Measurements from ENCODE around the gene RASD2. TPM values are rescaled to one million over a fixed set of nuclear protein-coding genes. Genes with fewer than 3 reads are reported as not detected.

RASD2 gene
- total and polyA plus RNA-seq, 4 donors, result 0.77 to 12.0 (median 7.0) TPM

DNA sequence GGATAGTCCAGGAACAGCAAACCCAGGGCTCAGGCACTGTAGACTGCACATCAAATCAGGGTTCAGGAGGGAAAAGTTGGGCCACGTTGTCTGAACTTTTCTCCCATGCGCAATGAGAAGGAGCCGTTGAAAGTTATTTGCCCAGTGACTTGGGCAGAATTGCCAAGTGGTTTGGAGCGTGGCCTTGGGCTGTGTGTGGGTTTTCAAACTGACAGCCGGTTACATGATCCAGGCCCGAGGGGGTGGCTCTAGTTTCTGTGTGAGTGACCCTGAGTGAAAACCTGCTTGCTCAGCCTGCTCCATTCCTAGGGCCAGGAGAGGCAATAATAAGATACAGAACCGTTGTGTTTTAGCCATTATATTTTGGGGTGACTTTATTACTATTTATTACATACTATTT lies 56.2 kb downstream of the RASD2 start:
- 62% methylated on average over 6 of the region's 7 CpGs for WGBS (ENCODE audit: insufficient coverage)

DNA sequence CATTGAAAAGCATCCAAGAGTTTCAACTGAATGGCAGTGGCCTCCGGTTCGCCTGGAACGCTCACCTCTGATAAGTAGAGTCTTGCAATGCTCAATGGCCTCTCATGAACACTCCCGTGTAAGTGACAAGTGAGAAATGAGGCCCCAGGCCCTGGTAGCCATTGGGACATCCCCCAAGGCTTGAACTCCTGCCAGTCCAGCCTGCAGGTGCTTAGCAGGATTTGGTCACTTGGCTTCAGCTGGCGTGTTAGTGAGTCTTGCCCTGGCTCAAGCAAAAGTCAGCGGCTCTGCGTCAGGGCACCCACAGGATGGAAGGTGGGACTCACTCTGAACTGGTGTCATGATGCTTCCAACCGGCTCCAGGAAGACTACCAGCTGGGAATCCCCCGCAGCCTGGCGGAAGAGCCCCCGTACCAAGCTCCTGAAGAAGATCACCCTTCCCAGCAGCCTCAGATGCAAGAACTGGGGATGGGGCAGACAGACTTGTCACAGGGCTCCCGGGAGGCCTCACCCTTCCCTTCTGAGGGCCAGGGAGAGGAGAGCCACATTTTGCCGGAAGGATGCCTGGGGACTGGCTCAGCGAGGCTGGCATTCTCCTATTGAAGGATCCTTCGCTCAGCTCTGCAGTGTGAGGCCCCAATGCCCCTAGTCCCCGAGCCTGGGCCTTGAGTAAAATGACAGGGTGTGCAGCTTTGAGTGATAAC lies 57.2 kb downstream of the RASD2 start:
- H3K36me3 ChIP-seq (ENCODE audit: control insufficient read depth, insufficient read depth, low read length), result no peaks in the 10 kb centered on the region
- DNase-seq (ENCODE audit: low read depth in 4 of 6, low spot score in 6 of 6), result no peak
- H3K27me3 ChIP-seq (ENCODE audit: control insufficient read depth, insufficient read depth, low read length), result no peaks in the 10 kb centered on the region
- WGBS (ENCODE audit: insufficient coverage), result 72% methylated on average over 12 of the region's 16 CpGs
- no peak overlapping the region for H3K4me3 ChIP-seq (ENCODE audit: low read depth, low read length)
- no peak overlapping the region for H3K27ac ChIP-seq (ENCODE audit: low read depth, low read length)
- no peaks in the 10 kb centered on the region for H3K9me3 ChIP-seq (ENCODE audit: control insufficient read depth, insufficient read depth, low read length)
- H3K4me1 ChIP-seq (ENCODE audit: control insufficient read depth, insufficient read depth, low read length), result peaks cover 12% of the 10 kb centered on the region

More for the DNA sequence above, 56.2 kb downstream of the RASD2 start:
- H3K27me3 ChIP-seq (ENCODE audit: control insufficient read depth, insufficient read depth, low read length), result no peaks in the 10 kb centered on the region
- H3K9me3 ChIP-seq (ENCODE audit: control insufficient read depth, insufficient read depth, low read length), result no peaks in the 10 kb centered on the region
- H3K4me1 ChIP-seq (ENCODE audit: control insufficient read depth, insufficient read depth, low read length), result peaks cover 18% of the 10 kb centered on the region
- H3K27ac ChIP-seq (ENCODE audit: low read depth, low read length), result no peak overlapping the region
- H3K36me3 ChIP-seq (ENCODE audit: control insufficient read depth, insufficient read depth, low read length), result no peaks in the 10 kb centered on the region
- no peak for DNase-seq (ENCODE audit: low read depth in 4 of 6, low spot score in 6 of 6)
- no peak overlapping the region for H3K4me3 ChIP-seq (ENCODE audit: low read depth, low read length)

DNA sequence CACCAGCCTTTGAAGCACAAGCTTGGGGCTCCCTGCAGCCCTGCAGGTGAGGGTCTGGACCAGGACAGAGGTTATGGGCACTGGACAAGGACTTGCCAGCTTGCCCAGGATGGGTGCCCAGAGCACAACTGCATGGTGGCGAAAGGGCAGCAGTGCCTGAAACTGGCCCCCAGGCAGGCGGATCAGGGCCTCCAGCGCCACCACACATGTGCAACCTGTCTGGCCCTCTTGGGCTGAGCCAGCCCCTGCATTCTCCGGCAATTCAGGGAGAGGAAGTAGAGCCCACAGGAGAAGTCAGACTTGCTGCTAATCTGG lies 57.7 kb downstream of the RASD2 start:
- WGBS (ENCODE audit: insufficient coverage), result 91% methylated on average over 4 of the region's 4 CpGs
- Histone ChIP-seq H3K4me3 (ENCODE audit: low read depth, low read length) (no peak overlapping the region), H3K4me1 (ENCODE audit: control insufficient read depth, insufficient read depth, low read length) (peaks cover 9% of the 10 kb centered on the region), H3K36me3 (ENCODE audit: control insufficient read depth, insufficient read depth, low read length) (no peaks in the 10 kb centered on the region), H3K9me3 (ENCODE audit: control insufficient read depth, insufficient read depth, low read length) (no peaks in the 10 kb centered on the region), H3K27me3 (ENCODE audit: control insufficient read depth, insufficient read depth, low read length) (no peaks in the 10 kb centered on the region), H3K27ac (ENCODE audit: low read depth, low read length) (no peak overlapping the region)
- no peak for DNase-seq (ENCODE audit: low read depth in 4 of 6, low spot score in 6 of 6)

DNA sequence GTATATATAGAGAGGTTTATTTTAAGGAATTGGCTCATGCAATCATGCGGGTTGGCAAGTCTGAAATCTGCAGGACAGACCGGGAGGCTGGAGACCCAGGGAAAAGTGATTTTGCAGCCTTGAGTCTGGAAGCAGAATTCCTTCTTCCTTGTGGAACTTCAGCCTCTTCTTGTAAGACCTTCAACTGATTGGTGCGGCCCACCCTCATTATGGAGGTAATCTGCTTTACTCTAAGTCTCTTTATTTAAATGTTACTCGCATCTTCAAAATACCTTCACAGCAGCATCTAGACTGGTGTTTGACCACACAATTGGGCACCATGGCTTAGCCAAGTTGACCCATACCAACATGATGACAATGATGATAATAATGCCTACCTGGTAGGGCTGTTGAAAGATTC lies 58.7 kb downstream of the RASD2 start:
- Histone ChIP-seq H3K27ac (ENCODE audit: low read depth, low read length) (no peak overlapping the region), H3K36me3 (ENCODE audit: control insufficient read depth, insufficient read depth, low read length) (no peaks in the 10 kb centered on the region), H3K4me1 (ENCODE audit: control insufficient read depth, insufficient read depth, low read length) (peaks cover under 1% of the 10 kb centered on the region), H3K9me3 (ENCODE audit: control insufficient read depth, insufficient read depth, low read length) (no peaks in the 10 kb centered on the region), H3K4me3 (ENCODE audit: low read depth, low read length) (no peak overlapping the region), H3K27me3 (ENCODE audit: control insufficient read depth, insufficient read depth, low read length) (no peaks in the 10 kb centered on the region)
- no peak for DNase-seq (ENCODE audit: low read depth in 4 of 6, low spot score in 6 of 6)
- WGBS (ENCODE audit: insufficient coverage), result 100% methylated on average over 2 of the region's 4 CpGs

DNA sequence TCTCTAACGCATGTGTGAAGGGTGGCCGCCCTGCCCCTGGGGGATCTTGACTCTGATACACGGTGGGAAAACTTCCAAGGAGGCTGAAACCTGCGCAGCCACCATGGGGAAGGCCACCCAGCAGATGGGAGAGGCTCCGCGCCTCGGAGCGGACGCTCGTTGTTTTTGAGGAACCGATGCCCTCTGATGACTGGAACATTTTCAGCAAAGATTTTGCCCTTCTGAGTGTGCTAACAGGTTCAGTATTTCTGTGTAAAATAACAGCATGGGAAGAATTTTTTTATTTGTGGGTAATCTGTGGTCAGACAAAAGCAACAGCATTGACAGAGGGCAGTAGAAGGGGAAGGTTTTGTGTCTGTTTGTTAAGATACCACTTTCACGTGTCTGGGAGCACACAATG lies 59.8 kb downstream of the RASD2 start:
- Histone ChIP-seq H3K36me3 (ENCODE audit: control insufficient read depth, insufficient read depth, low read length) (no peaks in the 10 kb centered on the region), H3K9me3 (ENCODE audit: control insufficient read depth, insufficient read depth, low read length) (no peaks in the 10 kb centered on the region), H3K4me1 (ENCODE audit: control insufficient read depth, insufficient read depth, low read length) (peaks cover 9% of the 10 kb centered on the region), H3K4me3 (ENCODE audit: low read depth, low read length) (no peak overlapping the region), H3K27ac (ENCODE audit: low read depth, low read length) (no peak overlapping the region), H3K27me3 (ENCODE audit: control insufficient read depth, insufficient read depth, low read length) (no peaks in the 10 kb centered on the region)
- WGBS (ENCODE audit: insufficient coverage), result 85% methylated on average over 8 of the region's 12 CpGs
- DNase-seq (ENCODE audit: low read depth in 4 of 6, low spot score in 6 of 6), result no peak

DNA sequence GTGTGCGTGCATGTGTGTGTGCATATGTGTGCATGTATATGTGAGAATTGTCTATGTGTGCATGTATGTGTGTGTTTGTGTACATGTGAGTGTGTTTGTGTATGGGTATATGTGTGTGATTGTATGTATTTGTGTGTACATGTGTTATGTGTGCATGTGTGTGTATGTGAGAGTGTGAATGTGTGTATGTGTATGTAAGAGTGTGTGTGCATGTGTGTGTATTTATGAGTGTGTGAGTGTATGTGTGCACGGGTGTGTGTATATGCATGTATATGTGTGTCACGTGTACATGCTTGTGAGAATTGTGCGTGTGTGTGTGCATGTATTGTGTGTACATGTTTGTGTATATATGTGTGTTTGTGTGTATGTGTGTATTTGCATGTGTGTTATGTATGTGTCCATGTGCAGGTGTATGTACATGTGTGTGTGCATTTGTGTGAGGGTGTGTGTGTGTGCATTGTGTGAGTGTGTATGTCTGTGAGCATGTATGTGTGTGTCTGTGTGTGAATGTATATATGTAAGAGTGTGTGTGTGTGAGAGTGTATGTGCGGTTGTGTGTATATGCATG lies 60.5 kb downstream of the RASD2 start:
- H3K27ac ChIP-seq (ENCODE audit: low read depth, low read length), result no peak overlapping the region
- no peaks in the 10 kb centered on the region for H3K27me3 ChIP-seq (ENCODE audit: control insufficient read depth, insufficient read depth, low read length)
- H3K36me3 ChIP-seq (ENCODE audit: control insufficient read depth, insufficient read depth, low read length), result no peaks in the 10 kb centered on the region
- H3K4me1 ChIP-seq (ENCODE audit: control insufficient read depth, insufficient read depth, low read length), result peaks cover 15% of the 10 kb centered on the region
- DNase-seq (ENCODE audit: low read depth in 4 of 6, low spot score in 6 of 6), result no peak
- no peaks in the 10 kb centered on the region for H3K9me3 ChIP-seq (ENCODE audit: control insufficient read depth, insufficient read depth, low read length)
- WGBS (ENCODE audit: insufficient coverage), result 97% methylated on average over 5 of the region's 5 CpGs
- no peak overlapping the region for H3K4me3 ChIP-seq (ENCODE audit: low read depth, low read length)

DNA sequence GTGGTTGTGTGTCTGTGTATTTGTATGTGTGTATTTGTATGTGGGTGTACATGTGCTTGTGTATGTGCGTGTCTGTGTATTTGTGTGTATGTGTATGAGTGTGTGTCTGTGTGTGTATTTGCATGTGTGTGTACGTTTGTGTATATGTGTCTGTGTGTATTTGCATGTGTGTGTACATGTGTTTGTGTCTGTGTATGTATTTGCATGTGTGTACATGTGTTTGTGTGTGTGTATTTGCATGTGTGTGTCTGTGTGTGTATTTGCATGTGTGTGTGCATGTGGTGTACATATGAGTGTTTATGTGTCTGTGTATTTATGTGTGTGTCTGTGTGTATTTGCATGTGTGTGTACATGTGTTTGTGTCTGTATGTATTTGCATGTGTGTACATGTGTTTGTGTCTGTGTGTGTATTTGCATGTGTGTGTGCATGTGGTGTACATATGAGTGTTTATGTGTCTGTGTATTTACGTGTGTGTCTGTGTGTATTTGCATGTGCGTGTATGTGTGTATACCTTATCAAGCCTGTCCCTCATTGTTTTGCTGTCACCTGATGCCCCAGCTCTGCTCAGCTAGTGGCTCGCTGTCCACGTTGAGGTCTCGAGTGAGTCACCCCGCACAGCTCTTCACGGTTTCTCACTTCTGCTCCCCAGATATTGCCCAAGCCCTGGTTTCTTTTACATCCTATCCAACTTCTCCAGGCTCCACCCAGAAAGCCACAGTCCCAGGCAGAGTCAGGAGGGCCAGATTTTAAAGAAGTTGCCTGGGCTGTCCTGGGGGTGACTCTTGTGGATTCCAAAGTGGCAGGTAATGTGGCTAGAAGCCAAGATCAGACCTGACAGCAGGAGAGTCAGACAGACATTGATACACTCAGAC lies 61.3 kb downstream of the RASD2 start:
- Histone ChIP-seq H3K9me3 (ENCODE audit: control insufficient read depth, insufficient read depth, low read length) (no peaks in the 10 kb centered on the region), H3K27me3 (ENCODE audit: control insufficient read depth, insufficient read depth, low read length) (no peaks in the 10 kb centered on the region), H3K36me3 (ENCODE audit: control insufficient read depth, insufficient read depth, low read length) (no peaks in the 10 kb centered on the region), H3K27ac (ENCODE audit: low read depth, low read length) (no peak overlapping the region), H3K4me3 (ENCODE audit: low read depth, low read length) (no peak overlapping the region), H3K4me1 (ENCODE audit: control insufficient read depth, insufficient read depth, low read length) (peaks cover 24% of the 10 kb centered on the region)
- DNase-seq (ENCODE audit: low read depth in 4 of 6, low spot score in 6 of 6), result no peak
- WGBS (ENCODE audit: insufficient coverage), result 83% methylated on average over 8 of the region's 9 CpGs

Other genes with a start within 250 kb of the RASD2 start
- 10 to 100 TPM; 20.0 to 35.3 TPM for gene TOM1, start 240.9 kb upstream of the RASD2 start, total RNA-seq
- 10 to 100 TPM; 42.3 to 52.7 TPM for gene TOM1, start 240.9 kb upstream of the RASD2 start, polyA plus RNA-seq (ENCODE audit: insufficient read length in 2 of 2)
- gene HMOX1, start 159.7 kb upstream of the RASD2 start, total RNA-seq, result 10 to 100 TPM in 1 of 2 donors, 1 to 10 TPM in 1; 8.6 to 16.5 TPM
- 10 to 100 TPM; 13.0 to 15.7 TPM for gene HMOX1, start 159.7 kb upstream of the RASD2 start, polyA plus RNA-seq (ENCODE audit: insufficient read length in 2 of 2)
- 10 to 100 TPM; 25.4 to 28.2 TPM for gene MCM5, start 140.7 kb upstream of the RASD2 start, total RNA-seq
- 10 to 100 TPM; 36.7 to 37.2 TPM for gene MCM5, start 140.7 kb upstream of the RASD2 start, polyA plus RNA-seq (ENCODE audit: insufficient read length in 2 of 2)
- gene MB, start 76.5 kb downstream of the RASD2 start, total RNA-seq, result under 1 TPM; 0.50 to 0.79 TPM
- 1 to 10 TPM in 1 of 2 donors, under 1 TPM in 1; 0.41 to 1.8 TPM for gene MB, start 76.5 kb downstream of the RASD2 start, polyA plus RNA-seq (ENCODE audit: insufficient read length in 2 of 2)
- gene APOL6, start 107.6 kb downstream of the RASD2 start, total RNA-seq, result 10 to 100 TPM; 10.1 to 10.7 TPM
- 1 to 10 TPM; 1.4 to 1.8 TPM for gene APOL6, start 107.6 kb downstream of the RASD2 start, polyA plus RNA-seq (ENCODE audit: insufficient read length in 2 of 2)
- under 1 TPM in 1 of 2 donors, not detected in 1; 0.39 TPM for gene APOL5, start 177.0 kb downstream of the RASD2 start, total RNA-seq
- gene APOL5, start 177.0 kb downstream of the RASD2 start, polyA plus RNA-seq (ENCODE audit: insufficient read length in 2 of 2), result not detected

All from spinal cord (tissue), 10 donors.